Activated naive CD4-positive, alpha-beta T cell treated with anti-CD3 and anti-CD28 coated beads, Interleukin-2, amount 50 U/mL, for 16 hours (primary cell): ENCODE results near the gene AIRE.
A peak's percentile ranks its signal among the peaks of the same experiment; 100 is the strongest.
"Not testable (repeated sequence)": the region's sequence is repeated elsewhere in the genome, so short reads cannot be mapped to it uniquely, and the experiment has no call there.

Experiments used
- DNase-seq: peaks from one replicate; pipeline ENCODE4 v3.0.0-alpha.2; 2020

The AIRE gene

DNA sequence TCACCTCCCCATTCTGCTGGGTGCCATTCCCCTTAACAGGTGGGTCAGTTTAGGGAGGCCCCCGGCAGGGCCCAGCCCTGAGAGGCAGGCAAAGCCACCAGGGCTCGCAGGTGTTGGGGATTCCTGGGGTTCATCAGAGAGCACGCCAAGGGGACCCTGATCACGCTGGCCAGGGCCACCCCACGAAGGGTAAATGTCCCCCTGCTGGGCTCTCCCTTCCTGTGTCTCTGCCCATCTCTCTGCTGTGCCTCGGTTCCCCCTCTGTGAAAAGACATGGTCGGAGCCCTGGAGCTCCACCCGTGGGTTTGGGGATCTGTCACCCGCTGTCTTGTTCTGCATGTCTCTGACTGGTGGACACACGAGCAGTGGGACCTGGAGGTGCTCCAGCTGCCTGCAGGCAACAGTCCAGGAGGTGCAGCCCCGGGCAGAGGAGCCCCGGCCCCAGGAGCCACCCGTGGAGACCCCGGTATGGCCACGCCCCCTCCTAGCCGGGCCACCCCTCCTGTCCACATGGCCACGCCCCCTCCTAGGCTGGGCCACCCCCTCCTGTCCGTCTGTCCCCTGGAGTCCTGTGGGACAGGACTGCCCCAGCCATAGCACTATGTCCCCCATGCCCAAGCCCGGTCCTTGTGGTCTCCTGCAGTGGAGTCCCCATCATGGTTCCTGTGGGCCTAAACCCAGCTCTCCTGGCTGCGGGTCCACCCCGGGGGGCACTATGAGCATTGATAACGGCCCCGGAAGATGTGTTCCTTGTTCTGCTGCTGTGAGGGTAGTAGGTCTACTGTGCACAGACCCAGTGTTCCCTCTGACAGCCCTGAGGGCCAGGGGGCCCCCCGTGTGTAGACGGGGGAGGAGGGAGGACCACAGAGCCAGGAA is 6.5 kb downstream of the AIRE start:
- no peak for DNase-seq

DNA sequence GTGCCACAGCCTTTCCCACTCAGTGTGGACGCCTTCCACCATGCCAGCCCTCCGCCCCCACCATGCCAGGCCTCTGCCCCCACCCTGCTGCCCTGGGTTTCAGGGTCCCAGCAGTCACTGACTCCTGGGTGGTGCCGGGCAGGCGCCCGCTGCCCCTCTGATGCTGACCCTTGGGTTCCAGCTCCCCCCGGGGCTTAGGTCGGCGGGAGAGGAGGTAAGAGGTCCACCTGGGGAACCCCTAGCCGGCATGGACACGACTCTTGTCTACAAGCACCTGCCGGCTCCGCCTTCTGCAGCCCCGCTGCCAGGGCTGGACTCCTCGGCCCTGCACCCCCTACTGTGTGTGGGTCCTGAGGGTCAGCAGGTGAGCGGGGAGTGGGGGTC is 7.1 kb downstream of the AIRE start:
- no peak for DNase-seq

DNA sequence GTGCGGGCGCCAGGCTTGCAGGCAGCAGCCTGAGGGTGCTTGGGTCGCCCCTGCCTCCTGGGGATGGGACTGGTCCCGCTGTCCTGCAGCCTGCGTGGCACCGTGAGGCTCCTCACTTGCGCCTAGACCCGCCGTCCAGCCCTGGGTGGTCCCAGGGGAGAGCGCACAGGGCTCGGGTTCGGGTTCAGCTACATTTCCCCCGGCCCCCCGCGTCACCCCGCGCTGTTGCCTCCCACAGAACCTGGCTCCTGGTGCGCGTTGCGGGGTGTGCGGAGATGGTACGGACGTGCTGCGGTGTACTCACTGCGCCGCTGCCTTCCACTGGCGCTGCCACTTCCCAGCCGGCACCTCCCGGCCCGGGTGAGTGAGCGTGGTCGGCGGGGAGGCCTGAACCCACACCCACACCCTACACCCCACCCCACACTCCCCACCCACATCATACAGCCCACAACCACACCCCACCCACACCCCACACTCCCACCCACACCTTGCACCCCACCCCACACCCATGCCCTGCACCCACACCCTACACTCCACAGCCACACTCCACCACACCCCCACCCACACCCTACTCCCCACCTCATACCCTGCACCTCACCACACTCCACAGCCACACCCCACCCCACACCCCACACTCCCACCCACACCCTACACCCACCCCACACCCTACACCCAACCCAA is 8.0 kb downstream of the AIRE start:
- no peak for DNase-seq

DNA sequence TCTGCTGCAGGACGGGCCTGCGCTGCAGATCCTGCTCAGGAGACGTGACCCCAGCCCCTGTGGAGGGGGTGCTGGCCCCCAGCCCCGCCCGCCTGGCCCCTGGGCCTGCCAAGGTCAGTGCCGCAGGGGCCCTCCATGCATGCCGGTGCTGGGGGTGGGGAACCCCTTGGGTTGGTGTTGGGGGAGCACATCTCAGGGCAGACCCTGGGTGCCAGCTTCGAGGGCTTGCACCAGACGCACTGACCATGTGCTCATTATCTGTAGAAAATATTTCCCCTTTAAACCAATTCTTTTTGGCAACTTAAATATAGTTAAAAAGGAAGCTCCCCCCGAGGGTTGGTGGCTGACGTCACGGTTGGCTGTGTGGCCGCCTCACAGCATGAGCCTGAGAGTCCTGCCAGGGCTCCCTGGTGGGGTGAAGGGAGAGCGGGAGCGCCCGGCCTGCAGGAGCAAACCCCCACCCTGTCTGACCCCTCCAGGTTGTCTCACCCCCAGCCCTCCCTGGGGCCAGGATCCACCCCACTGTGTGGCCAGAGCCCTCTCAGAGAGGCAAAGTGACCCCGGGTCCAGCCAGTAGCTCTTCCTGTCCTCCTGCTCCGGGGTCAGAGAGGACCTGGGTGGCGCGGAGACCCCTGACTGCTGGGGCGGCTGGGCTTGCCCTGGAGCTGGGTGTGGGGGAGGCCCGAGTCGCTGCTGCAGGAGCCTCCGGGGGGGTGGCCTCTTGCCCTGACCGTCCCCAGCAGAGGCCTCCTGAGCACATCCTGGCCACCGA is 8.9 kb downstream of the AIRE start:
- DNase-seq, result no peak

DNA sequence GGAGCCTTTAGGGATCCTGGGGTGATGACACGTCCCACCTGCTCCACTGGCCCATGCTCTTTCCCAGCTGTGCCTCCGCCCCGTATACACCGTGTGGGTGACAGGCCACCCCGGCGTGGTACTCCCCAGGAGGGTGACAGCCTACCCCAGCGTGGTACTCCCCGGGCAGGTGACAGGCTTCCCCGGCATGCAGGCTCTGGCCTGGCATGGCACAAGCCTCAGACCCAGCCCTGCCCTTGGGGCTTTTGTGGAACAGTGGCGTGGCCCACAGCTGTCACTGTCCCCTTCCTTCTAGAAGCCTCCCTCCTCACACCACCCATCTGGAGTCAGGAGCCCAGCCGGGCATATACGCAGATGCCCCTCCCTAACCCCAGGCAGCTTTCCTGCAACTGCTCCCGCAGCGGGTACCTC is 9.5 kb downstream of the AIRE start:
- no peak for DNase-seq

DNA sequence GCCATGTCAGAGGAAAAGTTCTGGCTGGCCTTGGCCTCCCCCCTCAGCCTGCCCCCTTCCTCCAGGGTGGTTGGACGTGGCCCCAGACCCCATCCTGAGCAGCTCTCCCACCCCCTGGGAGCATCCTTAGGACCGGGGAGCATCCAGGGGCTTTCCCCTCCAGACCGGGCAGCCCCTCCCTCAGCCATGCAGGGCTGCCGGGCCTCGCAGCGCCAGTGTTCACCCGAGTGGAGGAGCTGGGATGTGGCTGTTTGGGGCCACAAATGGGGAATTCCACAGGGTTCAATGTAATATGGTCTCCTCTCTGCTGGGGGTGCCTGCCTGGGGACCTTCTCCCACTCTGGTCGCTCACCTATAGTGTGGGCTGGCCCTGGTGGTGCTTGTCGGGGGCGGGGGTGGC is 10.0 kb downstream of the AIRE start:
- no peak for DNase-seq

DNA sequence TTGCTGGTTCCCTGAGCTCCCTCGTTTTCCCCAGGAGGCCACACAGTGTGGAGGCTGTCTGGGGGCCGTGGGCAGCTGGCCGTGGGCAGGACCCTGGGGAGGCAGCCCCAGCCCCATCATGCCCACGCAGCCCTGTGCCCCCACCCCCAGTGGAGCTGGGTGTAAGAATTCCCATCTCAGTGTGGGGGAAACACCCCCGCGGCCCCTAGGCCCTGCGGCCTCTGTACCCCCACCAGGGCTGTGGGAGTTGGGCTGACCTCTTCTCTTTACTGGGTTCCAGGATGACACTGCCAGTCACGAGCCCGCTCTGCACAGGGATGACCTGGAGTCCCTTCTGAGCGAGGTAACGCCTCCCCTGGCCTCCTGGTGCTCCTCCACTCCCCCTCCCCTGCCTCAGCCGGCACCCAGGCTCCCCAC is 10.4 kb downstream of the AIRE start:
- no peak for DNase-seq

DNA sequence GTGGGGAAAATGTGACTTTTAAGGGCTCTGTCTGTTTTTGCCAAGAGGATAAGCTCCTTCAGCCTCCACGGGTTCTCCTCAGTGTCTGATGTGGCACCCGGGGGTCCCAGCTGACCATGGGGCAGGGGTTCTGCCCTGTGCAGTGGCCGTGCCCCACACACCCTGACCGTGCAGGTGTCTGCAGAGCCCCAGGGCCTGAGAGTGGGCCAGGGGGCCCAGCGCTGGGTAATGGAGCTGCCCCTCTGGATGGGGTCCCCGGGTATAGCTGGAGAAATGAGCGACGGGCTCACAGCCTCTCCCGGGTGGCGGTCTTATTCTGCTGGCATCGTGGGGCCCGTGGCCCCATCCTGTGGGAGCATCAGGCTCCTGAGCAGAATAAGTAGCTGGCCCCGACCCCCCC is 11.2 kb downstream of the AIRE start:
- no peak for DNase-seq

DNA sequence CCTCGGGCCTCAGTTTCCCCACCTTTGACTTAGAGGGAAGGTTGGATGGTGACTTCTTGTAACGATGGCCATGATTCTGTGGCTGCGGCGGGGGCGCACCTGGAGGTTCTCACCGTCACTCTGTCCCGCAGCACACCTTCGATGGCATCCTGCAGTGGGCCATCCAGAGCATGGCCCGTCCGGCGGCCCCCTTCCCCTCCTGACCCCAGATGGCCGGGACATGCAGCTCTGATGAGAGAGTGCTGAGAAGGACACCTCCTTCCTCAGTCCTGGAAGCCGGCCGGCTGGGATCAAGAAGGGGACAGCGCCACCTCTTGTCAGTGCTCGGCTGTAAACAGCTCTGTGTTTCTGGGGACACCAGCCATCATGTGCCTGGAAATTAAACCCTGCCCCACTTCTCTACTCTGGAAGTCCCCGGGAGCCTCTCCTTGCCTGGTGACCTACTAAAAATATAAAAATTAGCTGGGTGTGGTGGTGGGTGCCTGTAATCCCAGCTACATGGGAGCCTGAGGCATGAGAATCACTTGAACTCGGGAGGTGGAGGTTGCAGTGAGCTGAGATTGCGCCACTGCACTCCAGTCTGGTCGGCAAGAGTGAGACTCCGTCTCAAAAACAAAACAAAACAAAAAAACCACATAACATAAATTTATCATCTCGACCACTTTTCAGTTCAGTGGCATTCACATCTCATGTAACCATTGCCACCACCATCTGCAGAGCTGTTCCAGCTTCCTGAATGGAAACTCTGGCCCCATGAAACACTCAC is 12.0 kb downstream of the AIRE start:
- DNase-seq, result peak; percentile 74

DNA sequence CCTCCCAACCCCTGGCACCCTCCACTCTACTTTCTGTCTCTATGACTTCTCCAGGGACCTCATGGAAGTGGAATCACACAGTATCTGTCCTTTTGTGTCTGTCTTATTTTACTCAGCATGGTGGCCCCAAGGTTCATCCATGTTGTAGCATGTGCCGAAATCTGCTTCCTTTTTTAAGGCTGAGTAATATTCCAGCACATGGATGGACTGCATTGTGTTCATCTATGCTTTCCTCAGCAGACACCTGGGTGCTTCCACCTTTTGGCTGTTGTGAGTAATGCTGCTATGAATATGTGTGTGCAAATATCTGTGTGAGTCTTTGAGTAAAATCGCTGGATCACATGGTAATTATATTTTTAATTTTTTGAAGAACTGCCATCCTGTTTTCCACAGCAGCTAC is 12.6 kb downstream of the AIRE start:
- no peak for DNase-seq

DNA sequence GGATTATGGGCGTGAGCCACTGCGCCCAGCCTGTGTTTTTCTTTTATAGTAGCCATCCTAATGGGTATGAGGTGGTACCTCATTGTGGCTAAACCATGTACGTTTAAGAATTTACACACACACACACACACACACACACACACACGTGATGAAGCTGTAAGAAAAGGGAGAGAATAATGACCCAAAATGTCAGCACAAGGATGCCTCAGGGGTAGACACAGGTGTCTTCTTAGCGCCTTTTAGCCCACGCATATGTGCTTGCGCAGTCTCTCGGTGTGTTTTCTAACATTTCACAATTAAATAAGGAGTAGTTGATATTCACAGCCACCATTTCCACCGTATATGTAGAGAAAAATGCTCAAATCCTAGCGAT is 13.4 kb downstream of the AIRE start:
- no peak for DNase-seq

DNA sequence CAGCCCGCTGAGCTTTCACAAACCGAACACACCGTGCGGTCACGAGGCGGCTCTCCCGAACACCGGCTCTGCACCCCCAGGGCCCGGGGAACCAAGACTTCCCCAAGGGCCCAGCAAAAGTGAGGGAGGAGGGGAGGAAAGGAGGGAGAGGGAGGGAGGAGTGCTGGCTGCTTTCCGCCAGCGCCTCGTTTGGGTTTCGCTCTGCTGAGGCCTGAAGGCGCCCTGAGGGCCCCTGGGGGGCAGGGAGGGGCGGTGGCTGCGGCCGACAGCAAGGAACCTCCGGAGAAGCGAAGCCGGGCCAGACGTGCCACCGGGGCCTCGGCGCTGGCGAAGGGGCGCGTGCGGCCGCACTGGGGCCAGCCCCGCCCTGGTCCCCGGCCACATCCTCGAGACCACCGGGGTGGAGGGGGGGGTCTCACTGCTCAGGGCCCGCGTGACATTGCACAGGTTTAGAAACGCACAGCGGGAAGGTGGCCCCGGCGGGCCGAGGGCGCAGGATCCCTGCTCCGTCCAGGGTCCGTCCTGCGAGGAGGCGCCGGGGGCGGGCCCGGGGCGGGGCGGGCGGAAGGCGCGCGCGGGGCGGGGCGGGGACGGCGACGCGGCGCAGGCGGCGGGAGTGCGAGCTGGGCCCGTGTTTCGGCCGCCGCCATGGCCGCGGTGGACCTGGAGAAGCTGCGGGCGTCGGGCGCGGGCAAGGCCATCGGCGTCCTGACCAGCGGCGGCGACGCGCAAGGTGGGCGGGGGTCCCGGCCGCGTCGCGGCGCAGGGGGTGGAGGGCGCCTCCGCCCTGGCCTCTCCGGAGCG is 14.0 kb downstream of the AIRE start, which contains the start of gene PFKL:
Gene PFKL, plus strand, starts transcription at position 596 of the 804 bp plus-strand sequence. Its CDS starts 53 bp downstream, at position 649.
- peak; percentile 57 for DNase-seq

DNA sequence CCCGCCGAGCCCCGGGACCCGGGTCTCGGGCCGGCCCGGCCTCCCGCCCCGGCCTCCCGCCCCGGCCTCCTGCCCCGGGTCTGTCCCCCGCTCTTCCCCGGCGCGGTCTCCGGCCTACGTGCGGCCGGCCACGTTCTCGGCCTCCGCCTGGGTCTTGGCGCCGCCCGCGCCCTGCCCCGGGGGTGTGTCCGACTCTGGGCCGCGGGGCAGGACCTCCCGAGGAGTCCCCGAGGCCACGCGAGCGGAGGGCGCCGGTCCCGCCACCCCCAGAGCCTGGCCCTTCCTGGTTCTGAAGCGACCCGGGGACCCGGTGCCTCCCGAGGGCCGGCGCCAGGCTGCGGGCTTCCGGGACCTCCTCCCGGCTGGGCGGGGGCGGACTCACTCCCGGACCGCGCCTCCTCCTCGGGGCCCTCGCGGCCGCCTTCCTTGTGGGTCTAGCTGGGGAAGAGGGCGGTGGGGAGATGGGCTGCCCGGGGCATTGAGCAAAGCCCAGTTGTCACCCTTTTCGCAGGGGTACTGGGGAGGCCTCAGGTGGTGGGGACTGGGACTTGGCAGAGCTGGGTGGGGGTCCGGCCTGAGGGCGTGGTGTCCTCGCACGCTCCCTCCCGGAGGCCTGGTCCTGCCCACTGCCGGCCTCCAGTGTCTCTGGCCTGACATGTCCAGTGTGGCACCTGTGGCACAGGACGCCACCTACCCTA is 14.7 kb downstream of the AIRE start:
- DNase-seq, result peak; percentile 56

DNA sequence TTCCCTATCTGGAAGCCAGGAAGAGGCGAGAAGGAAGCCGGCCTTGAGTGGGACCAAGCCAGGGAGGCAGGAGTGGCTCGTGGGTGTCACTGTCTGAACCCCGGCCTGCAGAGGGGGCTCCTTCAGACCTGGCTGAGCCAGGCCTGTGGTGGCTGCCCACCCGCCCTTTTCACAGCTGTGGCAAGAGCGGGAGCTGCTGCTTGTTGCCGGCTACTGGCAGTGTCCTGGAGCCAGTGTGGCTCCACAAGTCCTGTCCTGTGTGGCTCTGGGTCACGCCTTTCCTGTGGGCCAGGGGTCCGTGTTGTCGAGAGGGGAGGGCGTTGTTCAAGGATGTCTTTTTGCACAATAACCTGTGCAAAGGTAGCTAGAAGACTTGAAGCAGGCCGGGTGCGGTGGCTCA is 15.5 kb downstream of the AIRE start:
- DNase-seq, result no peak

DNA sequence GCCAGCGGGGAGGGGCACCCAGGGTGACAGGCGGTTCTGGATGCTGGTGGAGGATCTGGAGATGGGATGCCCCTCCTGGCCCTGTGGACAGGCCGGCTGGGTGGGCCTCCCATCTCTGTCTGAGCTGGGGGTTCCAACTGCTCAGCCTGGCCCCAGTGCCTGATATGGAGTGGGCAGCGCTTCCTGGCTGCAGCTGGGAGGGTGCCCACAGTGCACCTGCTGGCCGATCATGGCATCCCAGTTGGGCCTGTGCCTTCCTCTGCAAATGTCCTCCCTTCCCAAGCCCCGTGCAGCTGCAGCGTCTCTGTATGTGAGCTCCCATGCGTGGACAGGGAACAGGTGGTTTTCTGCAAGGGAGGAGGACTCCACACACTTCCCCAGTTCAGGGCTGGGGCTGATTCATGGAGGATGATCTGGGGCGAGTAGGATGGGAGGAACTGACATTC is 16.3 kb downstream of the AIRE start:
- no peak for DNase-seq

DNA sequence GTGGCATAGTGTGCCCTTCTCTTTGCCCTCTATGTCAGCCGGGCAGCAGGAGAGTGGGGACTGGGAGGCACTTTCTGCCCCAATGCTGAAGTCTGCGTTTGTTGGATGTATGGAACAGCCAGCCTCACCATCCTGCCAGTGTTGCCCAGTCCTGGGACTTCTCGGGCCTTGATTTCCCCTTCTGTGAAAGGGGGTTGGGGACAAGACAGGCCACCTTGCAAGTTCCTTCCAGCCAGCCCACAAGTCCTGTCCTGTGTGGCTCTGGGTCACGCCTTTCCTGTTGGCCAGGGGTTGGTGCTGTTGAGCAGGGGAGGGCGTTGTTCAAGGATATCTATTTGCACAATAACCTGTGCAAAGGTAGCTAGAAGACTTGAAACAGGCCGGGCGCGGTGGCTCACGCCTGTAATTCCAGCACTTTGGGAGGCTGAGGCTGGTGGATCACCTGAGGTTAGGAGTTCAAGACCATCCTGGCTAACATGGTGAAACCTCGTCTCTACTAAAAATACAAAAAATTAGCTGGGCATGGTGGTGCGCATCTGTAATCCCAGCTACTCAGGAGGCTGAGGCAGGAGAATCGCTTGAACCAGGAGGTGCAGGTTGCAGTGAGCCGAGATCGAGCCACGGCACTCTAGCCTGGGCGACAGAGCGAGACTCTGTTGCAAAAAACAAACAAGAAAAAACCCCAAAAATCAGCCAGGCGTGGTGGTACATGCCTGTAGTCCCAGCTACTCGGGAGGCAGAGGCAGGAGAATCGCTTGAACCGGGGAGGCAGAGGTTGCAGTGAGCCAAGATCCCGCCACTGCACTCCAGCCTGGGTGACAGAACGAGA is 17.1 kb downstream of the AIRE start:
- DNase-seq, result not testable (repeated sequence)

DNA sequence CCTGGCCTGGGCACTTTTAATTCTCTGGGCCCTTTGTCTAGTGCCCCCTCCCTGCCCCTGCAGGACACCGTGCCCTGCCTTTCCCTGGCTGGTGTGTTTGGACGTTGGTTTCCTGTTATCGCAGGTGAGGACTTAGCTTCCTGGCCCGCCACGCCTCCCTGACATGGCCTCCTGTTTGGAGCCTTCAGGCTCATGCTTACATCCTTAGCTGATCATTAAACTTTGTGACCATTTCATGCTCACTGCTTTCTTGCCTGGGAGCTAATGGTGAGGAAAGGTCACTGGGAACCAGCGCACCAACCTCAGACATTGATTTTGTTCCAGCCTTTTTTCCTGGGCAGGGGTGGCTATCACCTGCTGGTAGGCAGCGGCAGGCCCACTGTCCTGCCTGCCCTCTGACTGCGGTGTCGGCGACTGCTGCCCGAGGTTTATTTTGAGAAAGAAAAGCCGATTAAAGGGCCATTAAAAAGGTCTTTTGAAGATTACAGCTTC is 17.9 kb downstream of the AIRE start:
- DNase-seq, result no peak

DNA sequence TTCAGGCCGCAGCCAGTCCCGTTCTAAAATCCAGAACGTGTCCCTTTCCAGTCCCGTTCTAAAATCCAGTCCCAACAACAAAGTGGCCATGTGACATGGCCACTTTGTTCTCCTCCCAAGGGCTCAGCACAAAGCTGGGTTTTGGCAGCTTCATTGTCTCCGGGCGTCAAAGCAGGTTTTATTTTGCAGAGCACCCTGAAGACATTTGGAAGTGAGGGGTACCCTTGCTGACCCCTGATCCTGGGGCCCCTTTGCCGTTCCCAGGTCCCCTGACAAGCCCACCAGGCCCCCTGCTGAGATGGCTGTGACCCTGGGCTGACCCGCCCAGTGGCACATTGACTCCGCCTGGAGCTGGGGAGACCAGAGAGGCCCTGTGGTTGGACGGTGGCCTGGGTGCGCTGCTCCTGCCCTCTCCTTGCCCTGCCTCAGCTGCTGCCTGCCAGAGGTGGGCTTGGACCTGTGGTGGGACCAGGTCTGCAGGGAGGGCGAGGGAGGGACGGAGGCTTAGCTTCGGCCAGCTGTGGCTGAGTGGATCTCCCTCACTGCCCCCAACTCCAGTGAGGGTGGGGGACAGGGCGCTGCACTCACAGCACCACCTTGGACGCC is 18.4 kb downstream of the AIRE start:
- DNase-seq, result no peak

DNA sequence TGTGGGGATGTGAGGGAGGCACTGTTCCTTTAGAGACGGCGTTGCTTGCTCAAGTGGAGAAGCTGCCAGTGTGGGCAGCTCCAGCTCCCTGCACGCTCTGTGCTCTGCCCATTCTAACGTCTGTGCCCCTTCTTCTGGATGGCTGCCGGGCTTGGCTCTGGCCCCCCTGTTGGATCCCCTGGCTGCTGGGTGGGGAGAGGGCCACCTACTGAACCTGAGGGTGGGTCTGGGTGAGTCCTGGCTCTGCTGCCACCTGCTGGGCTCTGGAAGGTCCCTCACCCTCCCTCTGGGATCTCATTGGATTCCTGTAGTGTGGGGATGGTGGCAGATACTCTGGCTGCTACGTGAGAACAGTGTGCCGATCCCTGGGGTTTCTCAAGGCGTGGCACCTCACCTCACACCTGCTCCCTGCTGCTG is 19.2 kb downstream of the AIRE start:
- peak; percentile 57 for DNase-seq

DNA sequence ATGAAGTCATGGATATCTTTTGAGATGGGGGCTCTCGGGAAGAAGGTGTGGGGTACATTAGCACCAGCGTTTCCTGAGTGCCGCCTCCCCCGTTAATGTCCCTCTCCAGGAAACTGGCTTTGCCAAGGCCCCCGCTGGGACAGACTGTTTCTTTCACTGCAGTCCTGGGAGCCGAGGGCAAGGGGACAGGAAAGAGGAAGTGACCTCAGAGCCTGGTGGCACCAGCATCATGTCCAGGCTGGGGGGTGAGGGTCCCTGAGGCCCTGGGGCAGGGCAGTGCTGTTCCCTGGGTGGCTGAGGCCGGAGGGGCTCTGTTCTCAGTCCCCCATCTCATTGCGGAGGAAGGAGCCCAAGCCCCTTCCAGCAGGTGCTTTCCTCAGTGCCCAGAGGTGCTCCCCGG is 20.0 kb downstream of the AIRE start:
- DNase-seq, result no peak
